Mesenchymal stem cell (in vitro differentiated cells and primary cell): ENCODE measurements around the gene LGALS13.

Source experiments
- DNase-seq: peaks from one replicate; pipeline ENCODE4 v3.0.0-alpha.2; 2013
- H2AFZ ChIP-seq: one replicate; pipeline ENCODE4 v1.6.1; 2013; ENCODE audit warnings: low read depth, mild to moderate bottlenecking, control low read depth, inconsistent platforms, low read length, moderate library complexity
- H2AK5ac ChIP-seq: 2 replicates; pipeline ENCODE4 v1.6.1; 2013; ENCODE audit warnings: low read length, moderate library complexity, mild to moderate bottlenecking, inconsistent platforms; ENCODE audit not compliant: severe bottlenecking
- H2BK120ac ChIP-seq: one replicate; pipeline ENCODE4 v1.6.1; 2013; ENCODE audit warnings: low read depth, mild to moderate bottlenecking, inconsistent platforms, low read length, moderate library complexity
- H2BK12ac ChIP-seq, 2 experiments: one replicate each; pipeline ENCODE4 v1.6.1; 2013; ENCODE audit warnings: inconsistent platforms in 2 of 2, low read length in 2 of 2, mild to moderate bottlenecking in 2 of 2, moderate library complexity in 2 of 2, control low read depth in 1 of 2
- H2BK15ac ChIP-seq: one replicate; pipeline ENCODE4 v1.6.1; 2013; ENCODE audit warnings: mild to moderate bottlenecking, low read depth, inconsistent platforms; ENCODE audit not compliant: poor library complexity, severe bottlenecking
- H2BK5ac ChIP-seq: 2 replicates; pipeline ENCODE4 v1.6.1; 2013; ENCODE audit warnings: low read depth, mild to moderate bottlenecking, low read length, control low read depth, inconsistent platforms; ENCODE audit not compliant: poor library complexity, severe bottlenecking
- H3K14ac ChIP-seq, 2 experiments: one replicate each; pipeline ENCODE4 v1.6.1; 2013; ENCODE audit warnings: inconsistent platforms in 2 of 2, low read length in 2 of 2, control low read depth in 1 of 2, mild to moderate bottlenecking in 1 of 2, moderate library complexity in 1 of 2
- H3K18ac ChIP-seq, 2 experiments: one replicate each; pipeline ENCODE4 v1.6.1; 2013; ENCODE audit warnings: inconsistent platforms in 2 of 2, low read length in 2 of 2, control low read depth in 1 of 2, low read depth in 1 of 2, mild to moderate bottlenecking in 1 of 2
- H3K23ac ChIP-seq, 2 experiments: one replicate each; pipeline ENCODE4 v1.6.1; 2013; ENCODE audit warnings: inconsistent platforms in 2 of 2, low read length in 2 of 2, mild to moderate bottlenecking in 2 of 2, moderate library complexity in 2 of 2, control low read depth in 1 of 2
- H3K27ac ChIP-seq: 2 replicates; pipeline ENCODE4 v1.5.1; 2013; ENCODE audit warnings: mild to moderate bottlenecking, moderate library complexity, low read length, control low read depth, inconsistent platforms; ENCODE audit not compliant: poor library complexity, severe bottlenecking
- H3K27me3 ChIP-seq, 2 experiments: 2 replicates each; pipeline versions ENCODE4 v1.6.1 to v1.7.0; 2013; ENCODE audit warnings: low read length in 2 of 2, mild to moderate bottlenecking in 2 of 2, moderate library complexity in 2 of 2, control low read depth in 1 of 2, inconsistent platforms in 1 of 2; ENCODE audit not compliant: control insufficient read depth in 1 of 2, insufficient read depth in 1 of 2
- H3K36me3 ChIP-seq, 2 experiments: 2 replicates each; pipeline versions ENCODE4 v1.6.1 to v1.7.0; 2013; ENCODE audit warnings: low read length in 2 of 2, control low read depth in 1 of 2, inconsistent platforms in 1 of 2, low read depth in 1 of 2, mild to moderate bottlenecking in 1 of 2; ENCODE audit not compliant: insufficient read depth in 2 of 2, control insufficient read depth in 1 of 2
- H3K4ac ChIP-seq, 2 experiments: one replicate each; pipeline ENCODE4 v1.6.1; 2013; ENCODE audit warnings: inconsistent platforms in 2 of 2, low read length in 2 of 2, mild to moderate bottlenecking in 2 of 2, moderate library complexity in 2 of 2, control low read depth in 1 of 2, low read depth in 1 of 2
- H3K4me1 ChIP-seq: 2 replicates; pipeline ENCODE4 v1.6.1; 2013; ENCODE audit warnings: low read depth, low read length, control low read depth; ENCODE audit not compliant: control insufficient read depth, insufficient read depth
- H3K4me2 ChIP-seq: 2 replicates; pipeline ENCODE4 v1.6.1; 2013; ENCODE audit warnings: low read length, mild to moderate bottlenecking, inconsistent platforms; ENCODE audit not compliant: poor library complexity, severe bottlenecking
- H3K4me3 ChIP-seq, 2 experiments: 2 replicates each; pipeline versions ENCODE4 v1.5.1 to v1.7.0; 2013; ENCODE audit warnings: low read length in 2 of 2, mild to moderate bottlenecking in 2 of 2, control low read depth in 1 of 2, low read depth in 1 of 2; ENCODE audit not compliant: insufficient read depth in 1 of 2
- H3K79me1 ChIP-seq: replicated peaks from 2 replicates; pipeline ENCODE4 v1.6.1; 2013; ENCODE audit warnings: mild to moderate bottlenecking, control low read depth, low read length, inconsistent platforms; ENCODE audit not compliant: poor library complexity, severe bottlenecking
- H3K9ac ChIP-seq: 2 replicates; pipeline ENCODE4 v1.7.0; 2013; ENCODE audit warnings: mild to moderate bottlenecking, low read length, moderate library complexity
- H3K9me3 ChIP-seq: 2 replicates; pipeline ENCODE4 v1.7.0; 2013; ENCODE audit warnings: mild to moderate bottlenecking, low read length; ENCODE audit not compliant: control insufficient read depth
- H4K8ac ChIP-seq: one replicate; pipeline ENCODE4 v1.6.1; 2013; ENCODE audit warnings: inconsistent platforms, mild to moderate bottlenecking, low read length, moderate library complexity
- H4K91ac ChIP-seq: one replicate; pipeline ENCODE4 v1.6.1; 2013; ENCODE audit warnings: mild to moderate bottlenecking, low read length, inconsistent platforms
- WGBS: methylation state at CpG from one replicate; pipeline ENCODE4 v1.1.7; 2013; ENCODE audit warnings: mixed read lengths; 5-methylcytosine and 5-hydroxymethylcytosine counted together

Gene LGALS13

GRCh38 chr19:39607561-39607960 lies 5.2 kb downstream of the LGALS13 start:
- Histone ChIP-seq H3K4me2 (no peak overlapping the region), H3K79me1 (no peaks in the 10 kb centered on the region), H2AFZ (no peak overlapping the region), H3K9ac (no peak overlapping the region), H2BK15ac (no peak overlapping the region), H3K23ac (no peak overlapping the region), H3K27me3 (peaks cover 3 to 4% of the 10 kb centered on the region in 2 experiments), H3K4ac (no peak overlapping the region), H2BK120ac (no peak overlapping the region), H3K9me3 (no peaks in the 10 kb centered on the region), H3K4me3 (no peak overlapping the region), H3K14ac (no peak overlapping the region), H2BK5ac (no peak overlapping the region), H3K4me1 (no peaks in the 10 kb centered on the region), H4K91ac (no peak overlapping the region), H2AK5ac (no peak overlapping the region), H3K18ac (no peak overlapping the region), H3K27ac (no peak overlapping the region), H4K8ac (no peak overlapping the region), H3K36me3 (no peaks in the 10 kb centered on the region), H2BK12ac (no peak overlapping the region)
- DNase-seq, result no peak
- WGBS, result 50% methylated on average over 4 of the region's 6 CpGs

- Histone ChIP-seq H4K91ac (no peak overlapping the region), H2BK120ac (no peak overlapping the region), H3K4me1 (no peaks in the 10 kb centered on the region), H2BK5ac (no peak overlapping the region), H2AFZ (no peak overlapping the region), H3K27ac (no peak overlapping the region), H3K18ac (no peak overlapping the region), H3K79me1 (no peaks in the 10 kb centered on the region), H3K4me2 (no peak overlapping the region), H3K9me3 (peaks cover 5% of the 10 kb centered on the region), H2BK15ac (no peak overlapping the region), H2BK12ac (no peak overlapping the region), H3K27me3 (no peaks in the 10 kb centered on the region), H3K36me3 (no peaks in the 10 kb centered on the region), H3K14ac (no peak overlapping the region), H3K4me3 (no peak overlapping the region), H3K4ac (no peak overlapping the region), H2AK5ac (no peak overlapping the region), H3K9ac (no peak overlapping the region), H4K8ac (no peak overlapping the region), H3K23ac (no peak overlapping the region)
- WGBS, result 57% methylated on average over 2 of the region's 2 CpGs
- DNase-seq, result no peak
Observed at GRCh38 chr19:39613597-39613996, 11.3 kb downstream of the LGALS13 start.

GRCh38 chr19:39617745-39618144 lies 15.4 kb downstream of the LGALS13 start:
- Histone ChIP-seq H2BK120ac (no peak overlapping the region), H3K36me3 (no peaks in the 10 kb centered on the region), H3K4me3 (no peak overlapping the region), H3K9me3 (peaks cover 5% of the 10 kb centered on the region), H3K4ac (no peak overlapping the region), H2AK5ac (no peak overlapping the region), H3K79me1 (no peaks in the 10 kb centered on the region), H4K91ac (no peak overlapping the region), H2AFZ (no peak overlapping the region), H2BK15ac (no peak overlapping the region), H3K4me2 (no peak overlapping the region), H3K4me1 (no peaks in the 10 kb centered on the region), H3K27me3 (no peaks in the 10 kb centered on the region), H2BK5ac (no peak overlapping the region), H4K8ac (no peak overlapping the region), H3K27ac (no peak overlapping the region), H2BK12ac (no peak overlapping the region), H3K23ac (no peak overlapping the region), H3K9ac (no peak overlapping the region), H3K18ac (no peak overlapping the region), H3K14ac (no peak overlapping the region)
- 30% methylated on average over 1 of the region's 1 CpG for WGBS
- DNase-seq, result no peak

- no peaks in the 10 kb centered on the region for H3K79me1 ChIP-seq
- no peak overlapping the region for H4K91ac ChIP-seq
- no peak overlapping the region for H3K9ac ChIP-seq
- H3K9me3 ChIP-seq, result no peaks in the 10 kb centered on the region
- H3K4me3 ChIP-seq, result no peak overlapping the region
- no peak overlapping the region for H3K4ac ChIP-seq
- no peak for DNase-seq
- H3K4me2 ChIP-seq, result no peak overlapping the region
- H4K8ac ChIP-seq, result no peak overlapping the region
- H2BK15ac ChIP-seq, result no peak overlapping the region
- no peak overlapping the region for H3K23ac ChIP-seq
- no peak overlapping the region for H2BK12ac ChIP-seq
- no peak overlapping the region for H2BK120ac ChIP-seq
- no peak overlapping the region for H3K27ac ChIP-seq
- no peaks in the 10 kb centered on the region for H3K27me3 ChIP-seq
- no peak overlapping the region for H2AFZ ChIP-seq
- H3K36me3 ChIP-seq, result no peaks in the 10 kb centered on the region
- no peak overlapping the region for H2BK5ac ChIP-seq
- 62% methylated on average over 5 of the region's 5 CpGs for WGBS
- H3K4me1 ChIP-seq, result no peaks in the 10 kb centered on the region
- H2AK5ac ChIP-seq, result no peak overlapping the region
- no peak overlapping the region for H3K18ac ChIP-seq
- H3K14ac ChIP-seq, result no peak overlapping the region
Observed at GRCh38 chr19:39623946-39624345, 21.6 kb downstream of the LGALS13 start.
